NT2/D1 (cell line): Measurements from ENCODE around the gene NHS.

Source experiments
- SUZ12 ChIP-seq: IDR thresholded peaks from 2 replicates; pipeline ENCODE4 v1.6.1; 2011; ENCODE audit not compliant: insufficient read length, insufficient read depth; ENCODE audit errors: extremely low read depth
- YY1 ChIP-seq: IDR thresholded peaks from 2 replicates; pipeline ENCODE4 v1.6.1; 2011; ENCODE audit not compliant: insufficient read length, insufficient read depth
- ZNF274 ChIP-seq: IDR thresholded peaks from 2 replicates; pipeline ENCODE4 v1.6.1; 2011; ENCODE audit warnings: mild to moderate bottlenecking, low read depth, low read length

- no peak for TF ChIP-seq SUZ12
- TF ChIP-seq YY1: no peak
- TF ChIP-seq ZNF274: no peak
Measured at GRCh38 chrX:17464194-17464593, 89.2 kb downstream of the NHS start.
